IPS-NIHi11 (cell line): ENCODE results near the gene AEBP2.
"Not testable (repeated sequence)": the region's sequence is repeated elsewhere in the genome, so short reads cannot be mapped to it uniquely, and the experiment has no call there.

Experiments used
- DNase-seq: peaks from one replicate; pipeline ENCODE4 v3.0.0; 2012; ENCODE audit warnings: mixed read lengths, low spot score

AEBP2 gene

DNA sequence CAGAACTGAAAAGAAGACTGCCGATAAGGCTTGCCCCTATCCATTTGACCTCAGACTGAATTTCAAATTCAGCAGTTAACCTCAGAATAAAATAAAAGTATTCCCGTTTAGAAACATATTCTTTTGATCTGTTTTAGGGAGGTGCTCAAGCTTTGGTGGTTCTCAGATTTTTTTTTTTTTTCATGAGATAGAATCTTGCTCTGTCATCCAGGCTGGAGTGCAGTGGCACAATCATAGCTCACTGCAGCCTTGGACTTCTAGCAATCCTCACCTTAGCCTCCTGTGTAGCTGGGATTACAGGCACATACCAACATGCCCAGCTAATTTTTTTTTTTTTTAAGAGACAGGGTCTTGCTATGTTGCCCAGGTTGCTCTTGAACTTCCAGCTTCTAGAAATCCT is 15.5 kb downstream of the AEBP2 start:
- no peak for DNase-seq

DNA sequence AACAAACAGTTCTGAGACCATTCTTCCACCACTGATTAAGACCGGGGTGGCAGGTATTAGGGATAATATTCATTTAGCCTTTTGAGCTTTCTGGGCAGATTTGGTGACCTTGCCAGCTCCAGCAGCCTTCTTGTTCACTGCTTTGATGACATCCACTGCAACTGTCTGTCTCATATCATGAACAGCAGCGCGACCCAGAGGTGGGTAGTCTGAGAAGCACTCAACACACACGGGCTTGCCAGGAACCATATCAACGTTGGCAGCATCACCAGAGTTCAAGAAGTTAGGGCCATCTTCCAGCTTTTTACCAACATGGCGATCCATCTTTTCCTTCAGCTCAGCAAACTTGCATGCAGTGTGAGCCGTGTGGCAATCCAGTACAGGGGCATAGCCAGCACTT is 16.9 kb downstream of the AEBP2 start:
- DNase-seq = no peak

GRCh38 chr12:19457561-19457960 is 18.3 kb downstream of the AEBP2 start:
- DNase-seq = no peak

GRCh38 chr12:19458733-19459132 is 19.4 kb downstream of the AEBP2 start:
- DNase-seq = no peak

- no peak for DNase-seq
These were observed 22.7 kb downstream of the AEBP2 start for GRCh38 chr12:19461999-19462398.

DNA sequence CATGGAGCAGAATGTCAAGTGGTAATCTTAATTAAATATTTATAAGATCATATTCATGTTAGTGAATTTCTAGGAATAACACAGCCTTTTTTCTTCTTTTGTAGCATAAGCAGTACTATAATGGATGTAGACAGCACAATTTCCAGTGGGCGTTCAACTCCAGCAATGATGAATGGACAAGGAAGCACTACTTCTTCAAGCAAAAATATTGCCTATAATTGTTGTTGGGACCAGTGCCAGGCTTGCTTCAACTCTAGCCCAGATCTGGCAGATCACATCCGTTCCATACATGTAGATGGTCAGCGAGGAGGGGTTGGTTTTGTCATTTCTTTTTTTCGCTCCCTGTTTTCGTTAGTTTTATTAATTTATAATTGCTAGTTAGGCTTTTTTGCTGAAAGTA is 23.1 kb downstream of the AEBP2 start:
- DNase-seq = no peak

DNA sequence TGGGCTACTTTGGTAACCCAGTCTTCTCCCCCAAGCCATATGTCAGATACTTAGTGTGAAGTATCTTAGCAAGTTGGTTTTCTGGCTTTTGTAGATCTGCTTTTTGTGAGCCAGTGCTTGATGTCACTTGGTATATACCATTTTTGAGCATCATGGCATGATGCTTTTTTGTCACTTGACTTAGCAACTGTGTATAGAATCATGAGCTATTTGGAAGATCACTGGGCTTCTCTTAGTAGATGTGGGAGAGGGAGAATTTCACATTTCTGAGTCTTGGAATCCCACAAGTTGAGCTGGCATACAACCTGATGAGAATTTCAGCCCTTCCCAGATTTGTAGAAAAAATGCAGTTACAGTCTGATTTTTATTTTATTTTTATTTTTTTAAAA is 24.9 kb downstream of the AEBP2 start:
- DNase-seq = no peak

- DNase-seq = no peak
These were observed 26.4 kb downstream of the AEBP2 start for GRCh38 chr12:19465711-19466110.

DNA sequence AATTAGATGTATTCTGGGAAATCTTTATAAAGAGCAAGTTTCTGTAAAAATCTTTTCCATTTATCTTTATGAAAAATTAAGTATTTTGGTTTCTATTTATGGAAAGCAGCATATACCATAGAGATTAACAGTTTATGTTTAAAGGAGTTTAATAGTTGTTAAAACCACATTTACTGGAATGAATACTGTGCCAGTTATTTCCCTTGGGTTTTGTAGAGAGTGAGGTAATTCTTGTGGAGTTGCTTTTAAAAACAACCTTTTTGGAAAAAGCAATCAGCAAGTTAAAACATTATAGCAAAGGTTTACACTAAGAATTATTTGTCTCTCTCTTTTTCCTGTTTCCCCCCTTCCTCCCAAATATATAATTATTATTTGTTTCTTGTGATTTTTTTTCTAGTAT is 34.9 kb downstream of the AEBP2 start:
- DNase-seq = no peak

DNA sequence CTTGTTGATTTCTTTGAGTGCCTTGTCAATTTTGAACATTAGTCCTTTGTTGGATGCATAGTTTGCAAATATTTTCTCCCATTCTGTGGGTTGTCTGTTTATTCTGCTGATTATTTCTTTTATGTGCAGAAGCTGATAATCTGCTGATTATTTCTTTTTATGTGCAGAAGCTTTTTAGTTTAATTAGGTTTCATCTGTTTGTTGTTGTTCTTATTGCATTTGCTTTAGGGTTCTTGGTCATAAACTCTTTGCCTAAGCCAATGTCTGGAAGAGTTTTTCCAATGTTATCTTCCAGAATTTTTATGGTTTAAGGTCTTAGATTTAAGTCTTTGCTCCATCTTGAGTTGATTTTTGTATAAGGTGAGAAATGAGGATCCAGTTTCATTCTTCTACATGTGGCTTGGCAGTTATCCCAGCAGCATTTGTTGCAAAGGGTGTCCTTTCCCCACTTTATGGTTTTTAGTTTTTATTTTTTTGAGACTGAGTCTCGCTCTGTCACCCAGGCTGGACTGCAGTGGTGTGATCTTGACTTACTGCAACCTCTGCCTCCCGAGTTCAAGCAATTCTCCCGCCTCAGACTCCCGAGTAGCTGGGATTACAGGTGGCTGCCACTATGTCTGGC is 36.7 kb downstream of the AEBP2 start:
- DNase-seq = not testable (repeated sequence)

DNA sequence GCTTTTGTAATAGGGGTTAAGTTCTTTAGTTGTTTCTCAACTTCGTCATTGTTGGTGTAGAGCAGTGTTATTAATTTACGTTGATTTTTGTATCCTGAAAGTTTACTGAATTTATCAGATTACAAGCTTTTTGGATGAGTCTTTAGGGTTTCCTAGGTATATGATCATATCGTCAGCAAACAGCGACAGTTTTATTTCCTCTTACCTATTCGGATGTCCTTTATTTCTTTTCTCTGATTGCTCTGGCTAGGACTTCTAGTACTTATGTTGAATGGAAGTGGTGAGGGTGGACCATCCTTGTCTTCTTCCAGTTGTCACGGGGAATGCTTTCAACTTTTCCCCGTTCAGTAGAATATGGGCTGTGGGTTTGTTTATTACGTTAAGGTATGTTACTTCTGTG is 37.8 kb downstream of the AEBP2 start:
- no peak for DNase-seq

GRCh38 chr12:19480459-19480858 is 41.2 kb downstream of the AEBP2 start:
- no peak for DNase-seq

DNA sequence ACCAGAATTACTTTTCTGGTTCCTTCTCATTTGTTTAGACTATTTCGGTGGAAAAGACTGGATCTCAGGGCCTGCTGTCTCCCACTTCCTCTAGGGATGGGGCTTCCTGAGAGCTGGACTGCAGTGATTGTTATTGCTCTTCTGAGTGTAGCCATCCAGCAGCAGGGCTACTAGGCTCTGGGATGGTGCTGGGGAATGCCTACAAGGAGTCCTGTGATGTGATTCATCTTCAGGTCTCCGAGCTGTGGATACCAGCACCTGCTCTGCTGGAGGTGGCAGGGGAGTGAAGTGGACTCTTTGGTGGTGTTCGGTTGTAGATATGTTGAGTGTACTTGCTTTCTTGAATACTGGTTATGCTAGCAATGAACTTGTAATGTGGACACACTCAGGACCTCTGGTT is 42.7 kb downstream of the AEBP2 start:
- DNase-seq = no peak

- peak; percentile 33 for DNase-seq
These were observed 43.3 kb downstream of the AEBP2 start for GRCh38 chr12:19482551-19483109.

GRCh38 chr12:19483727-19484126 is 44.4 kb downstream of the AEBP2 start:
- no peak for DNase-seq

GRCh38 chr12:19484738-19485137 is 45.4 kb downstream of the AEBP2 start:
- DNase-seq = no peak

DNA sequence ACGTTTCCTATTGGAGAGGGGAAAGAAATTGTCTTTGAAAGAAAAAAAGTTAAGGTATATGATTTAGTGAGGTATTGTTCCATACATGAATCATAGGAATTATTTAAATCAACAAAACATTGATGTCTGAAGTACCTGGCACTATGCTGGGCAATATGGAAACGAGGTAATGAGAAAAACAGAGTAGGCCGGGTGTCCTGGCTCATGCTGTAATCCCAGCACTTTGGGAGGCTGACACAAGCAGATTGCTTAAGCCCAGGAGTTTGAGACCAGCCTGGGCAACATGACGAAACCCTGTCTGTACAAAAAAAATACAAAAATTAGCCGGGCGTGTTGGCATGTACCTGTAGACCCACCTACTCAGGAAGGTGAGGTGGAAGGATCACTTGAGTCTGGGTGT is 45.9 kb downstream of the AEBP2 start:
- DNase-seq = no peak

GRCh38 chr12:19489168-19489567 is 49.9 kb downstream of the AEBP2 start:
- no peak for DNase-seq

DNA sequence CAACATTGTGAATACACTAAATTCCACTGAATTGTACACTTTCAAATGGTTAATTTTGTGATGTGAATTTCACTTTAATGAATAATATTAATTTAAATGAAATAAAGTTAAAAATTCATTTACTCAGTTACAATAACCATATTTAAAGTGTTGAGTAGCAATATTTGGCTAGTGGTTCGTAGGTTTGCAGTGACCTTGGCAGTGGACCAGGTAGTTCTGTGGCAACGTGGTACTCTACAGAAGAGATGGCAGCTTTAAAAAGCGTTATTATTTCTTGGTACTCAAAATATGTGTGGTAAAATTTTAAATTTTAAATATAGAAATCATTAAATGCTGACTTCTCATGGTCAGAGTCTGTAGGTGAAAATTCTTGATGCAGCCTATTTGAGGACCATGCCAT is 51.6 kb downstream of the AEBP2 start:
- no peak for DNase-seq

GRCh38 chr12:19491863-19492262 is 52.6 kb downstream of the AEBP2 start:
- no peak for DNase-seq

DNA sequence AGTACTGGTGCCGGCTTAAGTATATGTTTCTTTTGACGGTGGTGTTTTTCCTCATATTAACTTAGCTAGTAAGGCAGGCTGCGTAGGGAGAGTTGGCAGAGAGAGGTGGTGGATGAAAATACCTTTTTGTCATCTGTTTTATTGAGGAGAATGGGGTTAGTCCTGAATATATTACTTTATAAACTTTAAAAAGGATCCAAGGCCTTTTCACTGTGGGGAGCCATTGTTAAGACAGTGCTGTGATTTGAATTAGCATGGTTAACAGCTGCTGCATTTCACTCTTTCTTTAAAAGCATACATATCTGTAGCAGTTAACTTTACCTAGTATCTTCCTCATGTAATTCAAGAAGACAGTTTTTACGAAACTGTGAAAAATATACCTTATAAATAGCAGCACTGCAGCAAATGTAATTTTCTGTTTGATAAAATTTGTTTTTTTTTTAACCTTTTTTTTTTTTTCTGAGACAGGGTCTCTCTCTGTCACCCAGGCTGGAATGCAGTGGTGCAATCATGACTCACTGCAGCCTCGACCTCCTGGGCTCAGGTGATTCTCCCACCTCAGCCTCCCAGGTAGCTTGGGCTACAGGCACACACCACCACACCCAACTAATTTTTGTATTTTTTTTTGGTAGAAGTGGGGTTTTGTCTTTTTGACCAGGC is 57.1 kb downstream of the AEBP2 start:
- no peak for DNase-seq

DNA sequence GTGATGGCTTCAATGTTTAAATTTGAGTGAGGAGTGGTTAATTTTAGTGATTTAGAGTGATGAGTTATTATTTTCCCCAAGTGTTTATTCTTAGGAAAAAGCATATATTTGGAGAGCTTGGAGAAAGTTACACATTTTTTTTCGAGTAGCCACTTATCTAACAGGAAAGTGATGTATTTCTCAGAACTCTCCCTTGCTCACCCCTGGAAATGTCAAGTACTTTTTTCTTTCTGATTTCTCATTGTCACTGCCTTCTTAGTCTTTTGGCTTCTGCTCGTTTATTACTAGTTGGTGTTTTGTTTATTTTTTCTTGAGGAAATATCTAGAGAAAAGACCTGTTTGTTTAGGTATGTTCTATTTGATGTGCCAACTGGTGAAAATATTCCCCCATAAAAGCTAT is 58.8 kb downstream of the AEBP2 start:
- no peak for DNase-seq

DNA sequence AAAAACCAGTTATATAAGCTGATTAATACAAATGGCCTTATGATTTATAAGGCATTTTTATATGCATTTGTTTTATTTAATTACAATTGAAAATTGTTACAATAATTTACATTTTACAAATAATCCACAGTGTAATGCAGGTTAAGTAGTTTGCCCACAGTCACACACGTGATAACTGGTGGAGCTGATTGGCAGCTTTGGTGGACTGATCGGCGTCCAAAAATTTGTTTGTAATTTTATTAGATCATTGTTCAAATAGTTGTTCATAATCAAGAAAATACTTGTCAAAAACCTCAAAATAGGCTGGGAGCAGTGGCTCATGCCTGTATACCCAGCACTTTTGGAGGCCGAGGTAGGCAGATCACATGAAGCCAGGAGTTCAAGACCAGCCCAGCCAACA is 59.7 kb downstream of the AEBP2 start:
- DNase-seq = no peak

DNA sequence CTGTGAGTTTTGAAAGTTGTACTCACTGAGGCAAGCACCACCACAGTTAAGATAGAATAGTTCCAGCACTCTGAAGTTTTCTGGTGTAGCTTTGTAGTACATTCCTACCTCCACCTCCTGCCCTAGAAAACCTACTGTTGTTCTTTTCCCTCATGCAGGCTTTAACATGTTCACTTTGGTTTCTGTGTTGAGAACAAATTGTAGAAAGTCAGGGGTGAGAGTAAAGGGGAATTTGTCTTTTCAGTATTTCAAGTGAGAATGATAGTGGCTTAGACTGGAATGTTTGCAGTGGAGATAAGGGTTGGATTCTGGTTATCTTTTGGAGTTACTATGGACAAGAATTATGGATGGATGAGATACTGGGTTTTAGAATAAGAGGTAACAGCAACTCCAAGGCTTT is 67.2 kb downstream of the AEBP2 start:
- DNase-seq = no peak
